ENCODE measurements around the gene GUCD1.
A peak's percentile ranks its signal among the peaks of the same experiment; 100 is the strongest.

The GUCD1 gene

DNA sequence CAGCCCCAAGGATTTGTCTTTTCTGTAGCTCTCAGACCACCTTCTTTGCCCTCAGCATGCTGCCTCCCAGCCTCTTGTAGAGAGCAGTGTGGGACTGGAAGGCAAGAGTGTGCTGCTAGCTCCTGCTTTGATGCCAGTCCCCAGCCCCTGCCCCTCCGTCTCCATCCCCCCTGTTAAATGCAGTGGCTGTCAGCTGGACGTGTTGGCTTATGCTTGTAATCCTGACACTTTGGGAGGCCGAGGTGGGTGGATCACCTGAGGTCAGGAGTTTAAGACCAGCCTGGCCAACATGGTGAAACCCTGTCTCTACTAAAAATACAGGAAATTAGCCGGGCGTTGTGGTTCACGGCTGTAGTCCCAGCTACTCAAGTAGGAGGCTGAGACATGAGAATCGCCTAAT lies 16.3 kb upstream of the GUCD1 start:
- H3K36me3 ChIP-seq (ENCODE audit: insufficient read depth, insufficient read length, low read length): peaks cover 78% of the 10 kb centered on the region
- H3K4me3 ChIP-seq (ENCODE audit: insufficient read length, low read depth): no peak overlapping the region
- H3K4me1 ChIP-seq (ENCODE audit: insufficient read depth, insufficient read length): peaks cover 3% of the 10 kb centered on the region
- H3K9ac ChIP-seq (ENCODE audit: insufficient read length, low read depth): no peak overlapping the region
- no peak for TF ChIP-seq ZNF274 (IDR thresholded peaks at IDR 0.05; ENCODE audit: low read depth, low read length)
- TF ChIP-seq SUZ12 (IDR thresholded peaks at IDR 0.05; ENCODE audit: extremely low read depth, insufficient read depth, insufficient read length): no peak
- no peak for TF ChIP-seq YY1 (IDR thresholded peaks at IDR 0.05; ENCODE audit: insufficient read depth, insufficient read length)
- DNase-seq (ENCODE audit: low read depth, low spot score): no peak
- no peaks in the 10 kb centered on the region for H3K9me3 ChIP-seq (ENCODE audit: insufficient read depth, low read length)
- H3K27me3 ChIP-seq (ENCODE audit: insufficient read depth, insufficient read length): no peaks in the 10 kb centered on the region

DNA sequence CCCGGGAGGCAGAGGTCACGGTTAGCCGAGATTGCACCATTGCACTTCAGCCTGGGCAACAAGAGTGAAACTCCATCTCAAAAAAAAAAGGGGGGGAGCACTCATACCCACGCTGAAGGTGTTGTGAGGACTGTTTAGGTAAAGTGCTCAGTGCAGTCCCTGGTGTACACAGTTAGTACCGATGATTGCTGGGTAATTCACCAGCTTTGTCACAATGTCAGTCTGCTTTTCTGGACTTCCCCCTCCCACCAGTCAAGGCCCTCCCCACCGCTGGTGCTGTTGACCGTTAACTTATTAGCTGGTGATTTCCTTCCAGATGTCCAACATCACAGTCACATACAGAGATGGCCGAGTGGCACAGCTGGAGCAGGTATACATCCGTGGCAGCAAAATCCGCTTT lies 12.7 kb upstream of the GUCD1 start:
- Histone ChIP-seq H3K4me1 (ENCODE audit: insufficient read depth, insufficient read length) (peaks cover 3% of the 10 kb centered on the region), H3K9me3 (ENCODE audit: insufficient read depth, low read length) (no peaks in the 10 kb centered on the region), H3K4me3 (ENCODE audit: insufficient read length, low read depth) (no peak overlapping the region), H3K36me3 (ENCODE audit: insufficient read depth, insufficient read length, low read length) (peaks cover 80% of the 10 kb centered on the region), H3K9ac (ENCODE audit: insufficient read length, low read depth) (no peak overlapping the region), H3K27me3 (ENCODE audit: insufficient read depth, insufficient read length) (no peaks in the 10 kb centered on the region)
- TF ChIP-seq ZNF274 (IDR thresholded peaks at IDR 0.05; ENCODE audit: low read depth, low read length): no peak
- no peak for TF ChIP-seq YY1 (IDR thresholded peaks at IDR 0.05; ENCODE audit: insufficient read depth, insufficient read length)
- no peak for TF ChIP-seq SUZ12 (IDR thresholded peaks at IDR 0.05; ENCODE audit: extremely low read depth, insufficient read depth, insufficient read length)
- no peak for DNase-seq (ENCODE audit: low read depth, low spot score)

DNA sequence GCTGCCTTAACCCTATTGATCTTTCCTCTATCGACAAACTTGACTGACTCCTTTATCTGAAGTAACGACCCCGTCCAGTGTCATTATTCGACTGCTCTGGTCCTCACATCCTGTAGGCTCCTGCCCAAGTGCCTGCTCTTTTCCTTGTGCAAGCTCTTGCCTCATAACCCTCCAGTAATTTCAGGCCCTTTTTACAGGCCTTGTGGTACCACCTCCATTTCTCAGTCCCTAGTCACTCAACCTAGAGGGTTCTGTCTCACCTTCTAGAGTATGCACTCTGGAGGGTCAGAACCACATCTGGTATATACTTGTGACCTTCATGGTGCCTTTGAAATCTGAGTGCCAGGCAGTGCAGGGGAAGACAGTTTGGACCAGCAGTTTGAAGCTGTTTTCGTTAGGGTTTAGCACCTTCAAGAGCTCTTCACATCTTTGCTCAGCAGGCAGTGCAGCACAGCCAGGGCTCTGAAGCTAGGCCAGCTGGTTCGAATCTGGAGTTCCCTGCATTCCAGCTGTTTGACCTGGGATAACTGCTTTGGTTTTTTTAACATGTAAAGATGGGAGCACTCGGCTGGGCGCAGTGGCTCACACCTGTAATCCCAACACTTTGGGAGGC lies 12.1 kb upstream of the GUCD1 start:
- Histone ChIP-seq H3K9me3 (ENCODE audit: insufficient read depth, low read length) (no peaks in the 10 kb centered on the region), H3K27me3 (ENCODE audit: insufficient read depth, insufficient read length) (no peaks in the 10 kb centered on the region), H3K4me3 (ENCODE audit: insufficient read length, low read depth) (no peak overlapping the region), H3K4me1 (ENCODE audit: insufficient read depth, insufficient read length) (peaks cover 3% of the 10 kb centered on the region), H3K36me3 (ENCODE audit: insufficient read depth, insufficient read length, low read length) (peaks cover 77% of the 10 kb centered on the region), H3K9ac (ENCODE audit: insufficient read length, low read depth) (peak overlapping the region; percentile 1)
- TF ChIP-seq YY1 (IDR thresholded peaks at IDR 0.05; ENCODE audit: insufficient read depth, insufficient read length) (no peak), SUZ12 (IDR thresholded peaks at IDR 0.05; ENCODE audit: extremely low read depth, insufficient read depth, insufficient read length) (no peak), ZNF274 (IDR thresholded peaks at IDR 0.05; ENCODE audit: low read depth, low read length) (no peak)
- no peak for DNase-seq (ENCODE audit: low read depth, low spot score)

DNA sequence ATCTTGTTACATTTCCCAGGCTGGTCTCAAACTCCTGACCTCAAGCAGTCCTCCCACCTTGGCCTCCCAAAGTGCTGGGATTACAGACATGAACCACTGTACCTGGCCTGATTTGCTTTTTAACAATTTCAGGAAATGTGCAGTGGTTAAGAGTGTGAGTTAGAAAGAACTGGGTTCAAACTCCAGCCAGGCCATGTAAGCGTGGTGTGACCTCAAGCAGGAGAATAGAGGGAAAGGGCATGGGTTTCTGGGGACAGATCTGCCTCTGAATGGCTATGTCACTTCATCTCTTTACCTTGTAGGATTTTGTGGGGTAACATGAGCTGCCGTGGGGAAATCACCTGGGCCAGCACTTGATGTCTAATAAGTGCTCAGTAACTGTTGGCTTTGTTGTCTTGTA lies 10.1 kb upstream of the GUCD1 start:
- H3K9ac ChIP-seq (ENCODE audit: insufficient read length, low read depth): no peak overlapping the region
- peaks cover 80% of the 10 kb centered on the region for H3K36me3 ChIP-seq (ENCODE audit: insufficient read depth, insufficient read length, low read length)
- no peak overlapping the region for H3K4me3 ChIP-seq (ENCODE audit: insufficient read length, low read depth)
- peaks cover 3% of the 10 kb centered on the region for H3K4me1 ChIP-seq (ENCODE audit: insufficient read depth, insufficient read length)
- no peak for DNase-seq (ENCODE audit: low read depth, low spot score)
- H3K9me3 ChIP-seq (ENCODE audit: insufficient read depth, low read length): no peaks in the 10 kb centered on the region
- TF ChIP-seq YY1 (IDR thresholded peaks at IDR 0.05; ENCODE audit: insufficient read depth, insufficient read length) (no peak), ZNF274 (IDR thresholded peaks at IDR 0.05; ENCODE audit: low read depth, low read length) (no peak), SUZ12 (IDR thresholded peaks at IDR 0.05; ENCODE audit: extremely low read depth, insufficient read depth, insufficient read length) (no peak)
- no peaks in the 10 kb centered on the region for H3K27me3 ChIP-seq (ENCODE audit: insufficient read depth, insufficient read length)

DNA sequence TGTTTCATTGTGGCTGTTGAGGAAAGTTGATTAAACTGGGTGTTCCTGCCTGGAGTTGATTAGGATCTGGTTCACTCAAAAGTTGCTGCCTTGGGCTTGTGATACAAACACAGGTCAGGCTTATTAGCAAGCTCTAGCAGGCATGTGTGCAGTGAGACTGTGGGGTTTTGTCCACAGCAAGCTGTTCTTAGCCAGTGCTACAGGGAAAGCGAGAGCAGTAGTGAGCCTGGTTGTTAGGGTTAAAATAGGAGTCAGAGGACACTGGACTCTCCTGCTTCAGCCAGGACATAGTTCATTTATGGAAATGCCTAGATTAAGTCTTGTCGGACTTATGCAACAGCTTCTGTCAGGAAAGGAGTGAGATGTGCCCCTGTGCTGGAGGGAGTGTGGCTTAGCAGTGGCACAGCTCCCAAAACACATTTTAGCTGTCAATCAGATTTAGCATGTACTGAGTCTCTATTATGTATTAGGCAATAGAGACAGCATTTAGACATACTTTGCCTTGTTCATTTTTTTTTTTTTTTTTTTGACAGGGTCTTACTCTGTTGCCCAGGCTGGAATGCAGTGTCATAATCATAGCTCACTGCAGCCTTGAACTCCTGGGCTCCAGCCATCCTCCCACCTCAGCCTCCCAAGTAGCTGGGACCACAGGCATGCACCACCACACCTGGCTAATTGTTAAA lies 9.6 kb upstream of the GUCD1 start:
- no peak overlapping the region for H3K9ac ChIP-seq (ENCODE audit: insufficient read length, low read depth)
- TF ChIP-seq YY1 (IDR thresholded peaks at IDR 0.05; ENCODE audit: insufficient read depth, insufficient read length): no peak
- TF ChIP-seq ZNF274 (IDR thresholded peaks at IDR 0.05; ENCODE audit: low read depth, low read length): no peak
- no peak for TF ChIP-seq SUZ12 (IDR thresholded peaks at IDR 0.05; ENCODE audit: extremely low read depth, insufficient read depth, insufficient read length)
- H3K27me3 ChIP-seq (ENCODE audit: insufficient read depth, insufficient read length): no peaks in the 10 kb centered on the region
- H3K9me3 ChIP-seq (ENCODE audit: insufficient read depth, low read length): no peaks in the 10 kb centered on the region
- H3K4me1 ChIP-seq (ENCODE audit: insufficient read depth, insufficient read length): peaks cover 3% of the 10 kb centered on the region
- no peak overlapping the region for H3K4me3 ChIP-seq (ENCODE audit: insufficient read length, low read depth)
- DNase-seq (ENCODE audit: low read depth, low spot score): no peak
- peaks cover 78% of the 10 kb centered on the region for H3K36me3 ChIP-seq (ENCODE audit: insufficient read depth, insufficient read length, low read length)

DNA sequence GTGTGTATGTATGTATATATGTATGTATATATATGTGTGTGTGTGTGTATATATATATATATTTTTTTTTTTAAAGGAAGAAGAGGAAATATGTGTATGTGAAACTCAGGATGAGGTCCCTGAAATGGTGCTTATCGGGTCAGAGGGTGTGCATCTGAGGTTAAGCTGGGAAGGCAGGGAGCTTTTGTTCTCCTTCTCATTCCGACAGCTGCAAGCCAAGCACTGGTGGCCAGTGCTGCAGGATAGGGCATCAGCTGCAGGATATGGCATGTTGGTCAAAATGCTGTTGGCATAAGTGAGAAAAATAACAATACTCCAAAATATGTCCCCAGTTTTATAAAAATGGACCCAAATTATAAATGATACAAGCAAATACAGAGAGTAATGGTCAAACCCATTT lies 8.3 kb upstream of the GUCD1 start:
- Histone ChIP-seq H3K9ac (ENCODE audit: insufficient read length, low read depth) (no peak overlapping the region), H3K4me1 (ENCODE audit: insufficient read depth, insufficient read length) (peaks cover 3% of the 10 kb centered on the region), H3K36me3 (ENCODE audit: insufficient read depth, insufficient read length, low read length) (peaks cover 81% of the 10 kb centered on the region), H3K4me3 (ENCODE audit: insufficient read length, low read depth) (no peak overlapping the region), H3K27me3 (ENCODE audit: insufficient read depth, insufficient read length) (no peaks in the 10 kb centered on the region), H3K9me3 (ENCODE audit: insufficient read depth, low read length) (no peaks in the 10 kb centered on the region)
- TF ChIP-seq SUZ12 (IDR thresholded peaks at IDR 0.05; ENCODE audit: extremely low read depth, insufficient read depth, insufficient read length) (no peak), ZNF274 (IDR thresholded peaks at IDR 0.05; ENCODE audit: low read depth, low read length) (no peak), YY1 (IDR thresholded peaks at IDR 0.05; ENCODE audit: insufficient read depth, insufficient read length) (no peak)
- DNase-seq (ENCODE audit: low read depth, low spot score): no peak

DNA sequence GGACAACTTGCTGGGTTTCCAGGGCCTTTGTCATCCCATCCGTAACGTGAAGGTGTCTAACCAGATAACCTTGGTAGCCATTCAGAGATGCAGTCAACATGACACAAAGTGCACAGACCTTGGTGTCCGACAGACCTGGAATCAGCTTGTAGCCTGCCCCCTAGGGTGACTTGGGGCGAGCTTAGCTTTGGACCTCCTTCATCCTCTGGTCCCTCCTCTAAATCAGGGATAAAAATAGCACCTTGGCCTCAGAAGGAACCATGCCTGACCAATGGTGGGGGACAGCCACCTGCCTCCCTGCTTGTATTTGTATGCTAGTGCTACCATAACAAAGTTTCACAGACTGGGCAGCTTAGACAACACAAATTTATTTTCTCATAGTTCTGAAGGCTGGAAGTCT lies 4.5 kb upstream of the GUCD1 start:
- H3K36me3 ChIP-seq (ENCODE audit: insufficient read depth, insufficient read length, low read length): peaks cover 73% of the 10 kb centered on the region
- H3K4me1 ChIP-seq (ENCODE audit: insufficient read depth, insufficient read length): no peaks in the 10 kb centered on the region

More for the DNA sequence above, 4.5 kb upstream of the GUCD1 start:
- no peaks in the 10 kb centered on the region for H3K9me3 ChIP-seq (ENCODE audit: insufficient read depth, low read length)
- H3K27me3 ChIP-seq (ENCODE audit: insufficient read depth, insufficient read length): no peaks in the 10 kb centered on the region
- no peak for DNase-seq (ENCODE audit: low read depth, low spot score)
- TF ChIP-seq SUZ12 (IDR thresholded peaks at IDR 0.05; ENCODE audit: extremely low read depth, insufficient read depth, insufficient read length): no peak
- TF ChIP-seq ZNF274 (IDR thresholded peaks at IDR 0.05; ENCODE audit: low read depth, low read length): no peak
- no peak for TF ChIP-seq YY1 (IDR thresholded peaks at IDR 0.05; ENCODE audit: insufficient read depth, insufficient read length)
- H3K4me3 ChIP-seq (ENCODE audit: insufficient read length, low read depth): no peak overlapping the region
- H3K9ac ChIP-seq (ENCODE audit: insufficient read length, low read depth): no peak overlapping the region
